Hematopoietic multipotent progenitor cell treated with erythropoietin and hydrocortisone succinate and interleukin-3 and kit ligand, for 17 days (in vitro differentiated cells): ENCODE results near the gene GJB1.
"Not testable (repeated sequence)": the region's sequence is repeated elsewhere in the genome, so short reads cannot be mapped to it uniquely, and the experiment has no call there.

Source experiments
- DNase-seq: peaks from one replicate; pipeline ENCODE4 v3.0.0-alpha.2; 2015; ENCODE audit warnings: low spot score

Gene GJB1

DNA sequence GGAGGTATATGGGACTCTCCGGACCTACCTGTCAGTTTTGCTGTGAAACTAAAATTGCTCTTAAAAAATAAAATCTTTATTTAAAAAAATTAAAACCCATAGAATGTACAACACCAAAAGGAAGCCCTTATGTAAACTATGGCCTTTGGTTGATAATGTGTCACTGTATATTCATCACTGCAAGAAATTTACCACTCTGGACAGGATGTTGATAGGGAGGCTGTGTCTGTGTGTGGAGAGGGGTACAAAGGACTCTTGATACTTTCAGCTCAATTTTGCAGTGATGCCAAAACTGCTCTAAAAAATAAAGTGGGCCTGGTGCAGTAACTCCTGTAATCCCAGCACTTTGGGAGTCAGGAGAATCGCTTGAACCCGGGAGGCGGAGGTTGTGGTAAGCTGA is 33.8 kb downstream of the GJB1 start:
- DNase-seq = no peak

GRCh38 chrX:71268624-71269023 is 45.6 kb downstream of the GJB1 start:
- not testable (repeated sequence) for DNase-seq

DNA sequence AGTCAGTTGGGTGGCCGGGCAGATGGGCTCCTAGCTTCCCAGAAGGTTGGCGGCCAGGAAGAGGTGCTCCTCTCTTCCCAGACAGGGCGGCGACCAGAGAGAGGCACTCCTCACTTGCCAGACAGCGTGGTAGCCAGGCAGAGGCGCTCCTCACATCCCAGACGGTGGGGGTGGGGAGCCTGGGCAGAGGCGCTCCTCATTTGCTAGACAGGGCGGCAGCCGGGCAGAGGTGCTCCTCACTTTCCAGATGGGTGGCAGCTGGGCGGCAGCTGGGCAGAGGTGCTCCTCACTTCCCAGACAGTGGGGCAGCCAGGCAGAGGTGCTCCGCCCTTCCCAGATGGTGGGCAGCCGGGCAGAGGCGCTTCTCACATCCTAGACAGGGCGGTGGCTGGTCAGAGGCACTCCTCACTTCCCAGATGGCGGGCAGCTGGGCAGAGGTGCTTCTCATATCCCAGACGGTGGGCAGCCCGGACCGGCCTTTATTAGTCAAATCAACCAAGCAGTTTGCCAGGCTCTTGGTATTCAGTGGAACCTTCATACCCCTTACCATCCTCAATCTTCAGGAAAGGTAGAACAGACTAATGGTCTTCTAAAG is 46.9 kb downstream of the GJB1 start:
- no peak for DNase-seq

- not testable (repeated sequence) for DNase-seq
Measured at GRCh38 chrX:71272313-71272712, 49.3 kb downstream of the GJB1 start.
